Astrocyte (in vitro differentiated cells and primary cell): ENCODE results near the gene CYB5A.

Experiments
- CTCF ChIP-seq: IDR thresholded peaks from 2 replicates; pipeline ENCODE4 v1.5.1; 2011; ENCODE audit warnings: low read depth, mild to moderate bottlenecking, inconsistent platforms, low read length, moderate library complexity; ENCODE audit not compliant: insufficient read depth
- EZH2 ChIP-seq: IDR thresholded peaks from 2 replicates; pipeline ENCODE4 v1.6.1; 2012; ENCODE audit warnings: mild to moderate bottlenecking, low read length, inconsistent platforms; ENCODE audit not compliant: insufficient read depth

- no peak for TF ChIP-seq CTCF
- TF ChIP-seq EZH2, result no peak
Measured at GRCh38 chr18:74316257-74317170, 24.8 kb upstream of the CYB5A start.
